Raji (cell line): ENCODE measurements around the gene IRF3.
A peak's percentile ranks its signal among the peaks of the same experiment; 100 is the strongest.

Source experiments
- POLR2A ChIP-seq: IDR thresholded peaks from 2 replicates; pipeline ENCODE4 v1.6.1; 2011; ENCODE audit warnings: low read depth, low read length, control low read depth; ENCODE audit not compliant: insufficient read depth

IRF3 gene

GRCh38 chr19:49643466-49643865 is 22.2 kb downstream of the IRF3 start:
- 0 out of 2 replicates have a peak, but pooled peaks have one; percentile 15 for TF ChIP-seq POLR2A

GRCh38 chr19:49642492-49643035 is 23.1 kb downstream of the IRF3 start:
- no peak for TF ChIP-seq POLR2A

- TF ChIP-seq POLR2A: peak; percentile 71
Measured at GRCh38 chr19:49641688-49642491, 23.8 kb downstream of the IRF3 start, which contains the start of gene SCAF1. TSS of gene SCAF1 (plus strand) at chr19:49642209. CDS start at chr19:49645027, 2,818 bp downstream.

- peak; percentile 75 for TF ChIP-seq POLR2A
Measured at GRCh38 chr19:49640113-49640898, 25.4 kb downstream of the IRF3 start, which contains the start of gene RRAS. TSS of gene RRAS (minus strand) at chr19:49640143. CDS start at chr19:49640098, 45 bp downstream.

GRCh38 chr19:49639401-49640112 is 26.1 kb downstream of the IRF3 start:
- no peak for TF ChIP-seq POLR2A

GRCh38 chr19:49637821-49638738 is 27.6 kb downstream of the IRF3 start:
- no peak for TF ChIP-seq POLR2A

GRCh38 chr19:49636233-49636932 is 29.3 kb downstream of the IRF3 start:
- no peak for TF ChIP-seq POLR2A

- TF ChIP-seq POLR2A: no peak
Measured at GRCh38 chr19:49635530-49636232, 30.0 kb downstream of the IRF3 start.

GRCh38 chr19:49632576-49632975 is 33.1 kb downstream of the IRF3 start:
- no peak for TF ChIP-seq POLR2A

- TF ChIP-seq POLR2A: no peak
Measured at GRCh38 chr19:49631610-49632192, 34.0 kb downstream of the IRF3 start.

GRCh38 chr19:49631014-49631588 is 34.6 kb downstream of the IRF3 start:
- TF ChIP-seq POLR2A: no peak

- no peak for TF ChIP-seq POLR2A
Measured at GRCh38 chr19:49629659-49630058, 36.0 kb downstream of the IRF3 start.

GRCh38 chr19:49626226-49626625 is 39.4 kb downstream of the IRF3 start:
- TF ChIP-seq POLR2A: no peak
